Nephron progenitor cell (in vitro differentiated cells): Measurements from ENCODE around the gene CACNG3.
"Not testable (repeated sequence)": the region's sequence is repeated elsewhere in the genome, so short reads cannot be mapped to it uniquely, and the experiment has no call there.

Experiments used
- DNase-seq: peaks from one replicate; pipeline ENCODE4 v3.0.0; 2021
- H3K27ac Mint-ChIP-seq: 2 replicates; pipeline ENCODE4 v1.8.0; 2021; ENCODE audit warnings: mild to moderate bottlenecking, moderate library complexity, mixed read lengths
- H3K27me3 Mint-ChIP-seq: 2 replicates; pipeline ENCODE4 v1.8.0; 2021; ENCODE audit warnings: mild to moderate bottlenecking, low read depth, mixed read lengths; ENCODE audit not compliant: poor library complexity
- H3K36me3 Mint-ChIP-seq: 2 replicates; pipeline ENCODE4 v1.8.0; 2021; ENCODE audit warnings: low read depth, mixed read lengths
- H3K4me1 Mint-ChIP-seq: 2 replicates; pipeline ENCODE4 v1.8.0; 2021; ENCODE audit warnings: mixed read lengths
- H3K4me3 Mint-ChIP-seq: 2 replicates; pipeline ENCODE4 v1.8.0; 2021; ENCODE audit warnings: mild to moderate bottlenecking, moderate library complexity, mixed read lengths
- H3K9me3 Mint-ChIP-seq: 2 replicates; pipeline ENCODE4 v1.8.0; 2021; ENCODE audit warnings: mild to moderate bottlenecking, moderate library complexity, mixed read lengths
- CTCF ChIP-seq: fragments of 200-600 bp; sonication (generic); IDR thresholded peaks from 2 replicates; pipeline ENCODE4 v1.5.0; 2021; ENCODE audit warnings: antibody characterized with exemption

Gene CACNG3

GRCh38 chr16:24235806-24236205 is 20.3 kb upstream of the CACNG3 start:
- Mint-ChIP-seq H3K4me3 (no peak overlapping the region), H3K27me3 (peaks cover 3% of the 10 kb centered on the region), H3K36me3 (no peaks in the 10 kb centered on the region), H3K27ac (no peak overlapping the region), H3K4me1 (no peaks in the 10 kb centered on the region), H3K9me3 (peaks cover 14% of the 10 kb centered on the region)
- TF ChIP-seq CTCF = no peak
- no peak for DNase-seq

- not testable (repeated sequence) for H3K36me3 Mint-ChIP-seq, DNase-seq, H3K4me3 Mint-ChIP-seq, H3K27ac Mint-ChIP-seq, H3K4me1 Mint-ChIP-seq
- peaks cover 14% of the 10 kb centered on the region for H3K9me3 Mint-ChIP-seq
- peaks cover 15% of the 10 kb centered on the region for H3K27me3 Mint-ChIP-seq
Measured at GRCh38 chr16:24238846-24239245, 17.3 kb upstream of the CACNG3 start.

DNA sequence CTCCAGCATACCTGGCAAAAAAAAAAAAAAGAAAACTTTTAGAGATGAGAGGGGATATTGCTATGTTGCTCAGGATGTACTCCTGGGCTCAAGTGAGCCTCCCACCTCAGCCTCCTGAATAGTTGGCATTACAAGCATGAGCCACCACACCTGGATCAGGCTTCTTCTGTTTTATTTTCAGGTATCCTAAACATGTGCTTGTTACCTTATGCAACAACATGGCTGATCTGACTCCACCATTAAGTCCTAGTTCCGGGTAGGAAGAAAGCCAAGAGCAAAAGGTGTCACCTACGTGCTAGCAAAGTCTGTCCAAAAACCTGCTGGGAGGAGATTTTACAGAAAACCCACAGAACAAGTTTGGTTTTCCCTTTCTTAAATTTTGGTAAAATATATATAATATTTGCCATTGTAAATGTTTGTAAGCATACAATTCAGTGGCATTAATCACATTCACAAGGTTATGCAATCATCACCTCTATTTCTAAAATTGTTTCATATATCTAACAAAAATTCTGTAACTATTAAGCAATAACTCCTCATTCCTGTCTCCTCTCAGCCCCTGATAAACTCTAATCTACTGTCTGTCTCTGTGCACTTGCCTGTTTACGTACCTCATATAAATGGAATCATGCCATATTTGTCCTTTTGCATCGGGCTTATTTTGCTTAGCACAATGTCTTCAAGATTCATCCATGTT is 9.1 kb upstream of the CACNG3 start:
- H3K9me3 Mint-ChIP-seq = no peaks in the 10 kb centered on the region
- H3K4me3 Mint-ChIP-seq = no peak overlapping the region
- H3K27me3 Mint-ChIP-seq = peaks cover 36% of the 10 kb centered on the region
- DNase-seq = no peak
- no peak overlapping the region for H3K27ac Mint-ChIP-seq
- no peaks in the 10 kb centered on the region for H3K4me1 Mint-ChIP-seq
- TF ChIP-seq CTCF = no peak
- H3K36me3 Mint-ChIP-seq = no peaks in the 10 kb centered on the region

- H3K36me3 Mint-ChIP-seq = no peaks in the 10 kb centered on the region
- H3K9me3 Mint-ChIP-seq = no peaks in the 10 kb centered on the region
- H3K4me3 Mint-ChIP-seq = no peak overlapping the region
- TF ChIP-seq CTCF = peak; percentile 72
- peak; percentile 33 for DNase-seq
- H3K4me1 Mint-ChIP-seq = no peaks in the 10 kb centered on the region
- H3K27me3 Mint-ChIP-seq = peaks cover 79% of the 10 kb centered on the region
- H3K27ac Mint-ChIP-seq = no peak overlapping the region
Measured at GRCh38 chr16:24253192-24253591, 2.9 kb upstream of the CACNG3 start.

DNA sequence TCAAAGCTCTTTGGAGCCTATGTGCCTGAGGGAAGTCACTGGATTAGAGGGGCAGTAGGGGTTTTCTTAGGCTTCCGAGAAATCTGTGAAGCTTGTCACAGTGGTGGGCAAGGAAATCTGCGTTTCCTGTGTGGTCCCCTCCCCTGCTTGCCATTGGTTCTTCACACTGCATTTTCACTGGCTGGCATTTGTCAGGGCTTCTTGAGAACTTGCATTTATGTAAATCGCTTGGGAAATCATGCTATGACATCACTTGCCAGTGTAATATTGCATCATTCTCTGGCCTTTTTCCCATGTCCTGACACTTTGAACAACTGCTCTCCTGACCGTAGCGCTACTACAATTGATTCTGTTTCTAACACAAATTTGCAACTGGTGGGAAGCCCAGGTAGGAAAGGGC is 1.8 kb downstream of the CACNG3 start:
- no peaks in the 10 kb centered on the region for H3K4me1 Mint-ChIP-seq
- H3K27me3 Mint-ChIP-seq = peaks cover 69% of the 10 kb centered on the region
- H3K27ac Mint-ChIP-seq = no peak overlapping the region
- no peaks in the 10 kb centered on the region for H3K36me3 Mint-ChIP-seq
- no peak for TF ChIP-seq CTCF
- H3K4me3 Mint-ChIP-seq = no peak overlapping the region
- no peak for DNase-seq
- H3K9me3 Mint-ChIP-seq = no peaks in the 10 kb centered on the region

- TF ChIP-seq CTCF = no peak
- H3K27me3 Mint-ChIP-seq = peaks cover 60% of the 10 kb centered on the region
- no peaks in the 10 kb centered on the region for H3K36me3 Mint-ChIP-seq
- H3K27ac Mint-ChIP-seq = no peak overlapping the region
- H3K4me3 Mint-ChIP-seq = no peak overlapping the region
- H3K9me3 Mint-ChIP-seq = no peaks in the 10 kb centered on the region
- no peaks in the 10 kb centered on the region for H3K4me1 Mint-ChIP-seq
- DNase-seq = no peak
Measured at GRCh38 chr16:24258791-24259190, 2.7 kb downstream of the CACNG3 start.
